AG04450 (cell line): ENCODE measurements around the gene MKI67. TPM values are rescaled to one million over a fixed set of nuclear protein-coding genes. Genes with fewer than 3 reads are reported as not detected.
"Not testable (repeated sequence)": the region's sequence is repeated elsewhere in the genome, so short reads cannot be mapped to it uniquely, and the experiment has no call there.

Source experiments
- CTCF ChIA-PET: fragments of 300-600, 350-600 bp; formaldehyde crosslinking; extraction: SDS; loops from one replicate; lab custom pipeline; 2022; ENCODE audit warnings: antibody characterized with exemption, inconsistent platforms; lab: Charles Lee
- POLR2A ChIA-PET: fragments of 350-600 bp; formaldehyde crosslinking; extraction: SDS; loops from one replicate; lab custom pipeline; 2021; ENCODE audit warnings: antibody characterized with exemption, inconsistent platforms; lab: Yijun Ruan, JAX
- DNase-seq: peaks from one replicate; pipeline ENCODE4 v3.0.0-alpha.2; 2011; ENCODE audit warnings: low read depth, low spot score
- H3K27ac ChIP-seq: one replicate; pipeline ENCODE4 v1.5.1; 2012; ENCODE audit warnings: low read depth, low read length, control low read depth
- H3K27me3 ChIP-seq: one replicate; pipeline ENCODE4 v1.6.0; 2012; ENCODE audit warnings: low read length; ENCODE audit not compliant: control insufficient read depth, insufficient read depth
- H3K4me3 ChIP-seq: 2 replicates; pipeline ENCODE4 v1.5.1; 2011; ENCODE audit warnings: mild to moderate bottlenecking, low read depth, low read length, control low read depth
- H3K9me3 ChIP-seq: 2 replicates; pipeline ENCODE4 v1.5.1; 2012; ENCODE audit warnings: low read length; ENCODE audit not compliant: control insufficient read depth, insufficient read depth
- CTCF ChIP-seq: IDR thresholded peaks from 2 replicates; pipeline ENCODE4 v1.5.1; 2011; ENCODE audit warnings: low read depth, low read length, control low read depth, inconsistent platforms
- polyA plus RNA-seq: library from polyadenylated mRNA; depleted of rRNA; stranded (reverse); fragments of >200 nt; gene quantifications from 2 replicates; pipeline ENCODE4 v1.2.3, GENCODE V29; 2011

MKI67 gene
- polyA plus RNA-seq, 1 experiment = 10.3 TPM

GRCh38 chr10:128140425-128140824 lies 14.2 kb upstream of the MKI67 start:
- POLR2A ChIA-PET = no interaction called here
- CTCF ChIA-PET = interaction anchor here (1.0 kb wide), 2 partner anchors 10 to 71 kb away, joined by 3 to 5 read pairs; no protein-coding TSS in a partner anchor
- Histone ChIP-seq H3K9me3 (no peaks in the 10 kb centered on the region; the same call in 1 of the 2 replicates), H3K4me3 (no peak overlapping the region), H3K27ac (no peak overlapping the region), H3K27me3 (peaks cover 5% of the 10 kb centered on the region)
- no peak for TF ChIP-seq CTCF
- DNase-seq = no peak

GRCh38 chr10:128138429-128138828 lies 12.2 kb upstream of the MKI67 start:
- POLR2A ChIA-PET, DNase-seq, H3K27ac ChIP-seq, H3K9me3 ChIP-seq, H3K4me3 ChIP-seq, H3K27me3 ChIP-seq: not testable (repeated sequence)
- CTCF ChIA-PET = interaction anchor here (1.1 to 1.5 kb wide), 3 partner anchors 11 to 60 kb away, joined by 3 to 6 read pairs (median 3); no protein-coding TSS in a partner anchor

GRCh38 chr10:128137877-128138276 lies 11.7 kb upstream of the MKI67 start:
- Histone ChIP-seq H3K27me3 (no peaks in the 10 kb centered on the region), H3K4me3 (no peak overlapping the region), H3K9me3 (no peaks in the 10 kb centered on the region; the same call in 1 of the 2 replicates), H3K27ac (no peak overlapping the region)
- ChIA-PET CTCF (interaction anchor here (1.1 to 1.5 kb wide), 3 partner anchors 11 to 60 kb away, joined by 3 to 6 read pairs (median 3); no protein-coding TSS in a partner anchor), POLR2A (no interaction called here)
- DNase-seq = no peak
- no peak for TF ChIP-seq CTCF

GRCh38 chr10:128130051-128130450 lies 3.8 kb upstream of the MKI67 start:
- Histone ChIP-seq H3K9me3 (no peaks in the 10 kb centered on the region), H3K27ac (no peak overlapping the region), H3K27me3 (no peaks in the 10 kb centered on the region), H3K4me3 (no peak overlapping the region)
- ChIA-PET POLR2A (no interaction called here), CTCF (interaction anchor here (0.9 kb wide), 1 partner anchor 19 kb away, joined by 3 read pairs; no protein-coding TSS in a partner anchor)
- DNase-seq = no peak
- no peak for TF ChIP-seq CTCF

- POLR2A ChIA-PET = no interaction called here
- no peak for TF ChIP-seq CTCF
- Histone ChIP-seq H3K27me3 (no peaks in the 10 kb centered on the region), H3K27ac (no peak overlapping the region), H3K9me3 (no peaks in the 10 kb centered on the region), H3K4me3 (no peak overlapping the region)
- CTCF ChIA-PET = interaction anchor here (0.9 to 1.7 kb wide), 3 partner anchors 11 to 50 kb away, joined by 3 to 9 read pairs (median 3); no protein-coding TSS in a partner anchor
- DNase-seq = no peak
Measured at GRCh38 chr10:128128582-128128981, 2.4 kb upstream of the MKI67 start.
